MM.1S (cell line): ENCODE results near the gene SOX21.

Source experiments
- DNase-seq: peaks from one replicate; pipeline ENCODE4 v3.0.0-alpha.2; 2015
- H2AFZ ChIP-seq: fragments of 300-600 bp; sonication (generic); 2 replicates; pipeline ENCODE4 v1.6.0; 2016; ENCODE audit warnings: antibody characterized with exemption, low read length
- H3F3A ChIP-seq: fragments of 300-600 bp; sonication (generic); 2 replicates; pipeline ENCODE4 v1.6.1; 2016; ENCODE audit warnings: mild to moderate bottlenecking, antibody characterized with exemption, low read length, moderate library complexity, mixed read lengths; ENCODE audit not compliant: insufficient read depth
- H3K27ac ChIP-seq: fragments of 300-600 bp; sonication (generic); 2 replicates; pipeline ENCODE4 v1.5.1; 2016; ENCODE audit warnings: mild to moderate bottlenecking, low read length
- H3K27me3 ChIP-seq: fragments of 300-600 bp; sonication (generic); replicated peaks from 2 replicates; pipeline ENCODE4 v1.6.0; 2016; ENCODE audit warnings: low read length; ENCODE audit not compliant: insufficient read depth
- H3K36me3 ChIP-seq: fragments of 300-600 bp; sonication (generic); replicated peaks from 2 replicates; pipeline ENCODE4 v1.6.1; 2016; ENCODE audit warnings: mild to moderate bottlenecking, low read length, mixed read lengths; ENCODE audit not compliant: insufficient read depth
- H3K4me1 ChIP-seq: fragments of 300-600 bp; sonication (generic); 2 replicates; pipeline ENCODE4 v1.6.1; 2016; ENCODE audit warnings: low read length, mixed read lengths
- H3K4me2 ChIP-seq: fragments of 300-600 bp; sonication (generic); 2 replicates; pipeline ENCODE4 v1.6.0; 2016; ENCODE audit warnings: low read depth, low read length
- H3K4me3 ChIP-seq: fragments of 300-600 bp; sonication (generic); 2 replicates; pipeline ENCODE4 v1.5.1; 2016; ENCODE audit warnings: low read length, mixed read lengths
- H3K79me2 ChIP-seq: fragments of 300-600 bp; sonication (generic); 2 replicates; pipeline ENCODE4 v1.6.1; 2016; ENCODE audit warnings: mixed run types, low read length, mixed read lengths
- H3K9ac ChIP-seq: fragments of 300-600 bp; sonication (generic); 2 replicates; pipeline ENCODE4 v1.6.1; 2016; ENCODE audit warnings: low read length, mixed read lengths
- H3K9me2 ChIP-seq: fragments of 300-600 bp; sonication (generic); replicated peaks from 2 replicates; pipeline ENCODE4 v1.6.1; 2016; ENCODE audit warnings: mild to moderate bottlenecking, low read length, mixed read lengths; ENCODE audit not compliant: insufficient read depth
- H3K9me3 ChIP-seq: fragments of 300-600 bp; sonication (generic); replicated peaks from 2 replicates; pipeline ENCODE4 v1.6.1; 2016; ENCODE audit warnings: mild to moderate bottlenecking, low read length, mixed read lengths; ENCODE audit not compliant: insufficient read depth
- H4K20me1 ChIP-seq: fragments of 300-600 bp; sonication (generic); 2 replicates; pipeline ENCODE4 v1.6.1; 2016; ENCODE audit warnings: mild to moderate bottlenecking, low read length, moderate library complexity, mixed read lengths; ENCODE audit not compliant: insufficient read depth
- CTCF ChIP-seq: fragments of 300-600 bp; sonication (generic); IDR thresholded peaks from 2 replicates; pipeline ENCODE4 v1.5.1; 2016; ENCODE audit warnings: antibody characterized with exemption, low read length, mixed read lengths
- EZH2 ChIP-seq: fragments of 300-600 bp; sonication (generic); optimal IDR thresholded peaks from 2 replicates; pipeline ENCODE3; 2017; ENCODE audit warnings: low read depth, mild to moderate bottlenecking, antibody characterized with exemption, low read length, mixed read lengths
- EZH2phosphoT487 ChIP-seq: fragments of 300-600 bp; sonication (generic); IDR thresholded peaks from 2 replicates; pipeline ENCODE4 v1.6.1; 2018; ENCODE audit warnings: antibody characterized with exemption, low read length

SOX21 gene

GRCh38 chr13:94682229-94682628, 30.1 kb downstream of the SOX21 start:
- Histone ChIP-seq H3K36me3 (no peaks in the 10 kb centered on the region), H3K9me3 (no peaks in the 10 kb centered on the region), H3K9me2 (no peaks in the 10 kb centered on the region), H3K4me1 (no peaks in the 10 kb centered on the region), H3K4me2 (no peak overlapping the region), H3K4me3 (no peak overlapping the region), H3F3A (no peaks in the 10 kb centered on the region), H3K27me3 (no peaks in the 10 kb centered on the region), H2AFZ (no peak overlapping the region), H3K79me2 (no peaks in the 10 kb centered on the region), H3K9ac (no peak overlapping the region), H4K20me1 (no peaks in the 10 kb centered on the region), H3K27ac (no peak overlapping the region)
- no peak for TF ChIP-seq CTCF
- TF ChIP-seq EZH2: no peak
- no peak for TF ChIP-seq EZH2phosphoT487
- DNase-seq: no peak

- Histone ChIP-seq H3K4me1 (no peaks in the 10 kb centered on the region), H2AFZ (no peak overlapping the region), H3K9ac (no peak overlapping the region), H3K27ac (no peak overlapping the region), H3K9me2 (no peaks in the 10 kb centered on the region), H3K36me3 (no peaks in the 10 kb centered on the region), H3F3A (no peaks in the 10 kb centered on the region), H3K27me3 (no peaks in the 10 kb centered on the region), H3K4me3 (no peak overlapping the region), H3K9me3 (no peaks in the 10 kb centered on the region), H4K20me1 (no peaks in the 10 kb centered on the region), H3K4me2 (no peak overlapping the region), H3K79me2 (no peaks in the 10 kb centered on the region)
- TF ChIP-seq CTCF (no peak), EZH2 (no peak), EZH2phosphoT487 (no peak)
- DNase-seq: no peak
Measured at GRCh38 chr13:94679614-94680013, 32.7 kb downstream of the SOX21 start.

- H3K9me3 ChIP-seq: no peaks in the 10 kb centered on the region
- H3K4me3 ChIP-seq: no peak overlapping the region
- TF ChIP-seq EZH2phosphoT487 (no peak), CTCF (no peak), EZH2 (no peak)
- no peak overlapping the region for H3K9ac ChIP-seq
- H4K20me1 ChIP-seq: no peaks in the 10 kb centered on the region
- H3F3A ChIP-seq: no peaks in the 10 kb centered on the region
- H3K9me2 ChIP-seq: no peaks in the 10 kb centered on the region
- no peaks in the 10 kb centered on the region for H3K79me2 ChIP-seq
- H3K4me2 ChIP-seq: no peak overlapping the region
- H3K4me1 ChIP-seq: no peaks in the 10 kb centered on the region
- H3K27ac ChIP-seq: no peak overlapping the region
- H3K27me3 ChIP-seq: no peaks in the 10 kb centered on the region
- DNase-seq: no peak
- no peak overlapping the region for H2AFZ ChIP-seq
- H3K36me3 ChIP-seq: no peaks in the 10 kb centered on the region
Measured at GRCh38 chr13:94678845-94679244, 33.5 kb downstream of the SOX21 start.
